Measurements from ENCODE around the gene EML6.
A peak's percentile ranks its signal among the peaks of the same experiment; 100 is the strongest.

Gene EML6

GRCh38 chr2:54708584-54709335 is 14.7 kb upstream of the EML6 start:
- DNase-seq (ENCODE audit: low spot score), result no peak

- DNase-seq (ENCODE audit: low spot score), result no peak
These were observed 14.1 kb upstream of the EML6 start for GRCh38 chr2:54709336-54709809.

- DNase-seq (ENCODE audit: low spot score), result no peak
These were observed 13.2 kb upstream of the EML6 start for GRCh38 chr2:54710216-54710615.

- DNase-seq (ENCODE audit: low spot score), result no peak
These were observed 10.9 kb upstream of the EML6 start for GRCh38 chr2:54712516-54712915.

- DNase-seq (ENCODE audit: low spot score), result no peak
These were observed 8.5 kb upstream of the EML6 start for GRCh38 chr2:54714996-54715395.

GRCh38 chr2:54716375-54716774 is 7.1 kb upstream of the EML6 start:
- no peak for DNase-seq (ENCODE audit: low spot score)

GRCh38 chr2:54720563-54720962 is 2.9 kb upstream of the EML6 start:
- DNase-seq (ENCODE audit: low spot score), result no peak

- DNase-seq (ENCODE audit: low spot score), result no peak
These were observed 821 bp upstream of the EML6 start for GRCh38 chr2:54722641-54723040.

GRCh38 chr2:54723996-54724559 is 616 bp downstream of the EML6 start:
- DNase-seq (ENCODE audit: low spot score), result peak; percentile 15

GRCh38 chr2:54724560-54725342 is 1.3 kb downstream of the EML6 start:
- no peak for DNase-seq (ENCODE audit: low spot score)

- no peak for DNase-seq (ENCODE audit: low spot score)
These were observed 2.1 kb downstream of the EML6 start for GRCh38 chr2:54725343-54726099.

GRCh38 chr2:54726431-54726830 is 3.0 kb downstream of the EML6 start:
- DNase-seq (ENCODE audit: low spot score), result no peak

- DNase-seq (ENCODE audit: low spot score), result no peak
These were observed 3.5 kb downstream of the EML6 start for GRCh38 chr2:54726940-54727339.

GRCh38 chr2:54728669-54729120 is 5.2 kb downstream of the EML6 start:
- DNase-seq (ENCODE audit: low spot score), result no peak

GRCh38 chr2:54735636-54736035 is 12.2 kb downstream of the EML6 start:
- no peak for DNase-seq (ENCODE audit: low spot score)

GRCh38 chr2:54738281-54738680 is 14.8 kb downstream of the EML6 start:
- no peak for DNase-seq (ENCODE audit: low spot score)

GRCh38 chr2:54740333-54740732 is 16.9 kb downstream of the EML6 start:
- no peak for DNase-seq (ENCODE audit: low spot score)

- no peak for DNase-seq (ENCODE audit: low spot score)
These were observed 17.8 kb downstream of the EML6 start for GRCh38 chr2:54741250-54741649.

- no peak for DNase-seq (ENCODE audit: low spot score)
These were observed 26.6 kb downstream of the EML6 start for GRCh38 chr2:54750040-54750439.

GRCh38 chr2:54752439-54752838 is 29.0 kb downstream of the EML6 start:
- DNase-seq (ENCODE audit: low spot score), result no peak

GRCh38 chr2:54755641-54756326 is 32.3 kb downstream of the EML6 start:
- no peak for DNase-seq (ENCODE audit: low spot score)

GRCh38 chr2:54757500-54757899 is 34.0 kb downstream of the EML6 start:
- DNase-seq (ENCODE audit: low spot score), result no peak

All from CD4-positive, alpha-beta T cell treated with Interleukin-15 for 4 hours (primary cell).